Endothelial cell (in vitro differentiated cells): ENCODE data around the gene MTHFSD. TPM values are rescaled to one million over a fixed set of nuclear protein-coding genes. Genes with fewer than 3 reads are reported as not detected.
A peak's percentile ranks its signal among the peaks of the same experiment; 100 is the strongest.

Experiments
- DNase-seq: peaks from one replicate; pipeline ENCODE4 v3.0.0; 2021; ENCODE audit warnings: low spot score
- H3K27ac Mint-ChIP-seq: one replicate; pipeline ENCODE4 v1.8.0; 2021; ENCODE audit warnings: mixed read lengths, inconsistent platforms; ENCODE audit not compliant: unreplicated experiment
- H3K27me3 Mint-ChIP-seq: one replicate; pipeline ENCODE4 v1.8.0; 2021; ENCODE audit warnings: mild to moderate bottlenecking, moderate library complexity, mixed read lengths, inconsistent platforms; ENCODE audit not compliant: unreplicated experiment
- H3K36me3 Mint-ChIP-seq: one replicate; pipeline ENCODE4 v1.8.0; 2021; ENCODE audit warnings: mild to moderate bottlenecking, low read depth, mixed read lengths, inconsistent platforms; ENCODE audit not compliant: unreplicated experiment
- H3K4me1 Mint-ChIP-seq: one replicate; pipeline ENCODE4 v1.8.0; 2021; ENCODE audit warnings: mild to moderate bottlenecking, mixed read lengths, inconsistent platforms; ENCODE audit not compliant: unreplicated experiment
- H3K4me3 Mint-ChIP-seq: one replicate; pipeline ENCODE4 v1.8.0; 2021; ENCODE audit warnings: mild to moderate bottlenecking, mixed read lengths, inconsistent platforms; ENCODE audit not compliant: unreplicated experiment
- H3K9me3 Mint-ChIP-seq: one replicate; pipeline ENCODE4 v1.8.0; 2021; ENCODE audit warnings: mixed read lengths, inconsistent platforms; ENCODE audit not compliant: unreplicated experiment
- total RNA-seq: library from RNA; stranded (reverse); fragmentation: NEBNext Ultra II Directional; extraction: Animal tissue kit (Norgen Biotek cat#: 25700); gene quantifications from one replicate; pipeline ENCODE4 v1.2.1, GENCODE V29; 2021; ENCODE audit not compliant: unreplicated experiment
- TF ChIP-seq, protein P1 (sequence below): fragments of 200-600 bp; sonication (generic); IDR thresholded peaks from one replicate; pipeline ENCODE4 v1.5.0; 2021; ENCODE audit warnings: antibody characterized with exemption; ENCODE audit not compliant: unreplicated experiment

The MTHFSD gene
- total RNA-seq, 1 donor from 2014 or later = 30.6 TPM

DNA sequence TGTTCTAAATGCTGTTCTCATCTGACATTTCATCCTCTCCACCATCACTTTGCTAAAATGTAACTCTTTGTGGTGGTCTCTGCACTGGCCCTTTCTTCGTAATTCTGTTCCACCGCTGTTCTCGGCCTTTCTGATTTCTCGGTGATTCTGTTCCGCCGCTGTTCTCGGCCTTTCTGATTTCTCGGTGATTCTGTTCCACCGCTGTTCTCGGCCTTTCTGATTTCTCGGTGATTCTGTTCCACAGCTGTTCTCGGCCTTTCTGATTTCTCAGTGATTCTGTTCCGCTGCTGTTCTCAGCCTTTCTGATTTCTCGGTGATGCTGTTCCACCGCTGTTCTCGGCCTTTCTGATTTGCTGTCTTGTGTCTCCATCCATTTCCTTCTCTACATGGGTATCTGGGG, 32.4 kb downstream of the MTHFSD start:
- peaks cover 10% of the 10 kb centered on the region for H3K27me3 Mint-ChIP-seq
- H3K36me3 Mint-ChIP-seq = no peaks in the 10 kb centered on the region
- no peak overlapping the region for H3K27ac Mint-ChIP-seq
- no peak for DNase-seq
- H3K4me3 Mint-ChIP-seq = no peak overlapping the region
- H3K4me1 Mint-ChIP-seq = no peaks in the 10 kb centered on the region
- H3K9me3 Mint-ChIP-seq = no peaks in the 10 kb centered on the region
- TF ChIP-seq, protein P1, sequence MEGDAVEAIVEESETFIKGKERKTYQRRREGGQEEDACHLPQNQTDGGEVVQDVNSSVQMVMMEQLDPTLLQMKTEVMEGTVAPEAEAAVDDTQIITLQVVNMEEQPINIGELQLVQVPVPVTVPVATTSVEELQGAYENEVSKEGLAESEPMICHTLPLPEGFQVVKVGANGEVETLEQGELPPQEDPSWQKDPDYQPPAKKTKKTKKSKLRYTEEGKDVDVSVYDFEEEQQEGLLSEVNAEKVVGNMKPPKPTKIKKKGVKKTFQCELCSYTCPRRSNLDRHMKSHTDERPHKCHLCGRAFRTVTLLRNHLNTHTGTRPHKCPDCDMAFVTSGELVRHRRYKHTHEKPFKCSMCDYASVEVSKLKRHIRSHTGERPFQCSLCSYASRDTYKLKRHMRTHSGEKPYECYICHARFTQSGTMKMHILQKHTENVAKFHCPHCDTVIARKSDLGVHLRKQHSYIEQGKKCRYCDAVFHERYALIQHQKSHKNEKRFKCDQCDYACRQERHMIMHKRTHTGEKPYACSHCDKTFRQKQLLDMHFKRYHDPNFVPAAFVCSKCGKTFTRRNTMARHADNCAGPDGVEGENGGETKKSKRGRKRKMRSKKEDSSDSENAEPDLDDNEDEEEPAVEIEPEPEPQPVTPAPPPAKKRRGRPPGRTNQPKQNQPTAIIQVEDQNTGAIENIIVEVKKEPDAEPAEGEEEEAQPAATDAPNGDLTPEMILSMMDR = no peak

DNA sequence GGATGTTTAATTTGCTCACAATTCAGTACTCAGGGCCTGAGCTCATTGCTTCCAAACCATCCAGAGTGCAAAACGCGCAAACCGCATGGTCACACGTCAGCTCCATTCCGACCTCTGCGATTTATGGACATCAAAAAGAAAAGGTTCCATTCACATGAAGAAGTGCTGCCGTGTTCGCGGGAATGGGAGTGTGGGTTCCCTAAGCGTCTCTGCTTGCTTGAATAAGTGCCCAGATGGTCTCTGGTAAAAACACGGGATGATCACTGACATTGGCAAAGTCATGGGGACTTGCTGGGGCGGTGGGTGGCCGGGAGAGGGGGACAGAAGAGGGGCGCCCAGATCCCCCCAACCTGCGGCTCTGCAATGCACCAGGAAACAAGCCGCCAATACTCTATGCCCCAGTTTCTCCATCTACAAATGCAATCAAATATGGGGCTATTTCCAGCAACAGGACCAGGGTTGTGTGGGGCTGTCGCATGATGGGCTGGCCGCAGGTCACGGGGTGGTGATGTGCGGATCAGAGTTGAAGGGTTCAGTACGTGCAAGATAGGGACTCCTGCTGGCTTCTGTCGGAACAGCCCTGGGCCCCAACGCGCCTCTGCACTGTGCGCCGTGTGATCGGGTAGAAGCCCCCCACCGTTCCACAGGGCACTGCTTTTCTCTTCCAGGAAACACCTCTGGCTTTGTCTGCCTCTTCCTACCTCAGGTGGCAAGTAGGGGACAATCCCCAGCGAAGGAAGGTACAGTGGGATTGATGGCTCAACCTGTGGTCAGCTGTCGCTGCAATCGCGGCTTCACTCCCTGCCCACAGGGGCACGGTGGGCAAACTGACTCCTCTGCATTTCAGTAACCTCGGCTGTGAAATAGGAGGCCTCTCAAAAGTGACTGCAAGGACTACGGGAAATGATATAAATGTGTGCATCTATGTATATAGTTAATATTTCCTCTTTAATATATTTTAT, 33.5 kb downstream of the MTHFSD start:
- TF ChIP-seq, protein P1 = no peak
- H3K4me1 Mint-ChIP-seq = peaks cover 2% of the 10 kb centered on the region
- no peaks in the 10 kb centered on the region for H3K9me3 Mint-ChIP-seq
- H3K4me3 Mint-ChIP-seq = no peak overlapping the region
- no peaks in the 10 kb centered on the region for H3K36me3 Mint-ChIP-seq
- no peak for DNase-seq
- no peak overlapping the region for H3K27ac Mint-ChIP-seq
- H3K27me3 Mint-ChIP-seq = peaks cover 15% of the 10 kb centered on the region

DNA sequence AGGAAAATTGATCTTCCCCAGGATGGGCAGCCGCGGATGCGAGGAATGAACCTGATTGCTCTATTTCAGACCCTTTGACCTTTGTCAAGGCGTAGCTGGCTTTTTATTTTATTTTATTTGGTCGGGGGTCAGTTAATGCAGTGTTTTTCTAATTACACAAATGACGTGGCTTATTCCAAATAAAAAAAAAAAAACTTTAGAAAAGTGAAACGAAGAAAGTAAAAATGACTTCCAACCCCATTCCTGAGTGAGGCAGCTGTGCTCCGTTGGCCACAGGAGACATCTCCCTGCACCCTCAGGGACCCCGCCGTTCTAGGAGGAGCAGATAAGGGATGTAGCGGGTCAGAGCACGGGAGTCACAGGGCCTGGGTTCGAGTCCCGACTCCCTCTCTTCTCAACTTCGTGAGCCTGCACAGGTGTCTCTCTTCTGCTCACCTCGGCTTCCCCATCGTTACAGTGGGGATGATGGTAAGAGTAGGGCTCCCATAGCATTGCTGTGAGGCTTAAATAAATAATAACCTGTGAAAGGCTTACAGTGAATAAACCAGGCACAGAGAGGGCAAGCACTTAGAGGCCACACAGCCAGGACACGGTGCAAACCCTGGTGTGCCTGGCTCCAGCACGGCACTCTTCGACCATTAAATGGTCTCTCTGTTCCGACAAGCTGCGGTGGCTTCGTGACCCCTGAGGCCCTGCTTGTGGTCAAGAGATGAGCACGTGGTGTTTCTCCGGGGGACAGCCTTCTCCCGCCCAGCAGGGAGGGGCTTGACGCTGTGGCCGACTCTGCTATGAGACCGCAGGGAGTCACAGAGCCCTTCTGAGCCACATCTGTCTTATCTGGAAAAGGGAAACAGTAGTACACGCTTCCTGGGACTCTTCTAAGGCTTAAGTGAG, 34.5 kb downstream of the MTHFSD start:
- TF ChIP-seq, protein P1 = peak; percentile 10
- no peak overlapping the region for H3K27ac Mint-ChIP-seq
- peaks cover 2% of the 10 kb centered on the region for H3K4me1 Mint-ChIP-seq
- no peak overlapping the region for H3K4me3 Mint-ChIP-seq
- H3K9me3 Mint-ChIP-seq = no peaks in the 10 kb centered on the region
- DNase-seq = no peak
- H3K36me3 Mint-ChIP-seq = no peaks in the 10 kb centered on the region
- H3K27me3 Mint-ChIP-seq = peaks cover 15% of the 10 kb centered on the region

DNA sequence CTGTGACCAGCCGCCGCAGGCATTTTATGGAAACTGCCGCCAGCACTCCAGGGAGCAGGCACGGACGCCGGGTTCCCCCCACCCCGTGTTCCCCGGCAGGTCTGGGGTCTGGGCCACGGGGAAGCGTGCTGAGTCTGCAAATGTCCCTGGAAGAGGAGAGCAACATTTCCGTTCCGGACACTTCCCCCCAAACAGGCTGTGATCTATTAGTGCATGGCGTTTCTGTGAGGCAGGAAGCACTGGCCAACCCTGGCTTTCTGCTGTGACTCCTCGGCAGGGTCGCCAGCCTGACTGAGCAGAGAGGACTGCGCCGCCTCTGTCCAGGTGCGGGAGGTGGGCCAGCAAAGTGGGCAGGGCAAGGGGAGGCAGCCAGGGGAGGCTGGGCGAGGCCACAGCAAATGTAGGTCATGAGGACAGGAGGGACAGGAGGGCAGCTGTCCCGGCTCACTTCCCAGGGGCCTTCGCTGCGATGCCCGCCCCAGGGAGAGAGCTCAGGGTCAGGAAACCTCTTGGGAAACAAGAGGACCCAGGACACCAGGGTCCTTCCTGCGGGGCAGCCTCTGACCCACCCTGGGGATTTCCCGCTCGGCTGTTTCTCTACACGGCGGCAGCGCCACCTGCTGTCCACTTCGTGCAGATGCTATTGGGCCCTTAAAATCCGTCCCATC, 35.3 kb downstream of the MTHFSD start:
- TF ChIP-seq, protein P1 = peak; percentile 95
- no peak overlapping the region for H3K27ac Mint-ChIP-seq
- no peaks in the 10 kb centered on the region for H3K36me3 Mint-ChIP-seq
- no peaks in the 10 kb centered on the region for H3K9me3 Mint-ChIP-seq
- peaks cover 19% of the 10 kb centered on the region for H3K27me3 Mint-ChIP-seq
- peaks cover 2% of the 10 kb centered on the region for H3K4me1 Mint-ChIP-seq
- peak; percentile 68 for DNase-seq
- no peak overlapping the region for H3K4me3 Mint-ChIP-seq
